ENCODE data around the gene WAC. TPM values are rescaled to one million over a fixed set of nuclear protein-coding genes. Genes with fewer than 3 reads are reported as not detected.

WAC gene
- total and polyA plus RNA-seq, 2 experiments from 2014 or later = 59.4 to 116 TPM

DNA sequence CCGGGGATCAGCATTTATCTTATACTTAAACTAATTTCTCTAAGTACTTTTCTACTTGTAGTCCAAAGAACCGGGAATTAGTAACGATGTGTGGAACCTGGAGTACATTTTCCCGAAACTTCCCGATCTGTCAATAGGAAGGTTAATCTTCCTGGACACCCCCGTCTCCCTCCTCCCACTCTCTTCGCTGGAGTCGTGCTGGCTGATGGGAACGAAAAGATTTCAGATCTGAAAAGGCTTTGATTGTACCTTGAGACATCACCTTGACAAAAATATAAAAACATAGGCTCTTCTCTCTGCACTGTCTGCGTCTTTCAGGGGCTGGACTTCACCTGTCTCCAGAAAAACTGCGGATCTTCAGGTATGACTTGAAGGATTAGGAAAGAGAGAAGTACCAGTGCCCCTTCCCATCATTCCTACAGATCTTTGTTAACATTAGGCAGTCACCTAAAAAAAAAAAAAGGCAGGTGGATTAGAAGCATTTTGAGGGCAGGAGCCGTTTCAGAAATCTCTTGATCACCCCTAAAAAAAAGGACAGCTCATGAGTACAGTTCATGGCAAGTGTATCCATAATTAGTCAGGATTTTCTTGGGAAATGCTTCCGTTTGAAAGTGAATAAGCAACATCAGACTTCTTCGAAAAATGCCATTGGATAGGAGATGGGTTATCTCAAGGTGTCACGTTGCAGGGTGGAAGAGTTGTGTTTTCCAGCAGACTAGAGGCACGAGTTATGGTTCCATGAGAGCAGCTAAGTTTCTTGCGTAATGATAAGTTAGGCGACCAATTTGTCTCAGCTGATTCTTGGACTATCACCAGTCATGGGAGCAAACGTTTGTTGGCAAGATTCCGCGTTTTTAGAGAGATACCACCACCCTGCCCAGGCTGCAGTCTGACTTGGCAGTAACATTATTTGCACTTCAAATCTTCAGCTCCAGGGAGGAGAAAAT is 136.6 kb downstream of the WAC start:
- no peaks in the 10 kb centered on the region for H4K20me1 ChIP-seq (replicated peaks; ENCODE audit: insufficient read depth)
- Mint-ChIP-seq H3K4me3 (peak overlapping the region; percentile 88), H3K27ac (no peak overlapping the region; the same call in 1 of the 2 replicates), H3K36me3 (ENCODE audit: low read depth) (no peaks in the 10 kb centered on the region), H3K4me1 (peaks cover 12% of the 10 kb centered on the region), H3K27me3 (ENCODE audit: insufficient read depth, low read depth, poor library complexity) (peaks cover 34% of the 10 kb centered on the region), H3K9me3 (no peaks in the 10 kb centered on the region)
- no peaks in the 10 kb centered on the region for H3K9me2 ChIP-seq (ENCODE audit: insufficient read depth)
- H3K4me1 ChIP-seq (ENCODE audit: insufficient read depth) = peaks cover 10% of the 10 kb centered on the region; the same call in 1 of the 2 replicates
- no peaks in the 10 kb centered on the region for H3F3A ChIP-seq (replicated peaks; ENCODE audit: low read depth)
- DNase-seq (ENCODE audit: low spot score) (peak; percentile 28), ATAC-seq (no peak)
- H3K27ac ChIP-seq (ENCODE audit: low read depth) = no peak overlapping the region
- peak overlapping the region; percentile 95 for H2AFZ ChIP-seq
- no peaks in the 10 kb centered on the region for H3K79me2 ChIP-seq (replicated peaks; ENCODE audit: insufficient read depth)
- H3K27me3 ChIP-seq (ENCODE audit: insufficient read depth) = peaks cover 45% of the 10 kb centered on the region
- TF ChIP-seq, protein P1, sequence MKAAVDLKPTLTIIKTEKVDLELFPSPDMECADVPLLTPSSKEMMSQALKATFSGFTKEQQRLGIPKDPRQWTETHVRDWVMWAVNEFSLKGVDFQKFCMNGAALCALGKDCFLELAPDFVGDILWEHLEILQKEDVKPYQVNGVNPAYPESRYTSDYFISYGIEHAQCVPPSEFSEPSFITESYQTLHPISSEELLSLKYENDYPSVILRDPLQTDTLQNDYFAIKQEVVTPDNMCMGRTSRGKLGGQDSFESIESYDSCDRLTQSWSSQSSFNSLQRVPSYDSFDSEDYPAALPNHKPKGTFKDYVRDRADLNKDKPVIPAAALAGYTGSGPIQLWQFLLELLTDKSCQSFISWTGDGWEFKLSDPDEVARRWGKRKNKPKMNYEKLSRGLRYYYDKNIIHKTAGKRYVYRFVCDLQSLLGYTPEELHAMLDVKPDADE (IDR thresholded peaks at IDR 0.05) = no peak
- H3K4me3 ChIP-seq = peak overlapping the region; percentile 78
- H3K4me2 ChIP-seq = peak overlapping the region; percentile 91
- H3K36me3 ChIP-seq (ENCODE audit: insufficient read depth) = no peaks in the 10 kb centered on the region

Small RNA genes within 50 kb of the gene (small RNA-seq; reads per million reads assigned to genes)
- gene RNU4ATAC6P (ENCODE audit: low replicate concordance) (not detected), gene RNU6-1067P (ENCODE audit: low replicate concordance) (not detected)

Other genes starting within 250 kb of the WAC start
- gene MPP7, start 230.1 kb upstream of the WAC start, total RNA-seq (2014; rRNA removed; shearing (Covaris generic)) = 8.0 and 9.4 TPM in 2 replicates
- 3.9 and 5.0 TPM in 2 replicates for gene MPP7, start 230.1 kb upstream of the WAC start, polyA plus RNA-seq (2016; fragmentation: Nextera tagmentation; extraction: Ambion mirVana)
- 37.5 and 39.5 TPM in 2 replicates for gene BAMBI, start 144.4 kb downstream of the WAC start, total RNA-seq (2014; rRNA removed; shearing (Covaris generic))
- 18.7 and 20.1 TPM in 2 replicates for gene BAMBI, start 144.4 kb downstream of the WAC start, polyA plus RNA-seq (2016; fragmentation: Nextera tagmentation; extraction: Ambion mirVana)